PC-3 (cell line): ENCODE measurements around the gene SUCNR1. TPM values are rescaled to one million over a fixed set of nuclear protein-coding genes. Genes with fewer than 3 reads are reported as not detected.

Experiments
- ATAC-seq: fragments of 200-7000 bp; cut with Tn5 transposase; 2 replicates; pipeline ENCODE4 v1.9.1; 2020; ENCODE audit warnings: mild to moderate bottlenecking, moderate library complexity
- BruUV-seq: library from RNA; stranded (reverse); fragments of 400-500 nt; replicated peaks from 2 replicates; lab custom pipeline; 2021; lab: Mats Ljungman, UMichigan
- CTCF ChIA-PET: fragments of 300-600 bp; sonication (Branson Sonifier 250); formaldehyde crosslinking; loops from one replicate; lab custom pipeline; 2022; ENCODE audit warnings: antibody characterized with exemption; lab: Charles Lee
- POLR2A ChIA-PET: fragments of 300-600 bp; sonication (Branson Sonifier 250); formaldehyde crosslinking; loops from one replicate; lab custom pipeline; 2022; ENCODE audit warnings: antibody characterized with exemption; ENCODE audit not compliant: unreplicated experiment; lab: Charles Lee
- DNase-seq: peaks from one replicate; pipeline ENCODE4 v3.0.0-alpha.2; 2015
- H2AFZ ChIP-seq: fragments of 300-600 bp; sonication (generic); 2 replicates; pipeline ENCODE4 v1.6.0; 2016; ENCODE audit warnings: antibody characterized with exemption, low read length
- H3F3A ChIP-seq: fragments of 300-600 bp; sonication (generic); one replicate; pipeline ENCODE4 v1.6.0; 2017; ENCODE audit warnings: antibody characterized with exemption, low read length, control low read depth, mild to moderate bottlenecking; ENCODE audit not compliant: unreplicated experiment
- H3K27ac ChIP-seq: fragments of 300-600 bp; sonication (generic); 2 replicates; pipeline ENCODE4 v1.5.1; 2016; ENCODE audit warnings: mild to moderate bottlenecking, low read length
- H3K27me3 ChIP-seq: fragments of 300-600 bp; sonication (generic); 2 replicates; pipeline ENCODE4 v1.6.1; 2016; ENCODE audit warnings: low read length, mixed read lengths
- H3K36me3 ChIP-seq: fragments of 300-600 bp; sonication (generic); 2 replicates; pipeline ENCODE4 v1.6.1; 2016; ENCODE audit warnings: low read depth, mixed run types, low read length, mixed read lengths
- H3K4me1 ChIP-seq: fragments of 300-600 bp; sonication (generic); 2 replicates; pipeline ENCODE4 v1.5.1; 2016; ENCODE audit warnings: low read length; ENCODE audit not compliant: insufficient read depth
- H3K4me2 ChIP-seq: fragments of 300-600 bp; sonication (generic); 2 replicates; pipeline ENCODE4 v1.6.0; 2016; ENCODE audit warnings: low read length
- H3K4me3 ChIP-seq: fragments of 300-600 bp; sonication (generic); 2 replicates; pipeline ENCODE4 v1.5.1; 2016; ENCODE audit warnings: mild to moderate bottlenecking, low read length, mixed read lengths
- H3K79me2 ChIP-seq: fragments of 300-600 bp; sonication (generic); 2 replicates; pipeline ENCODE4 v1.6.1; 2017; ENCODE audit warnings: low read length, mixed read lengths
- H3K9ac ChIP-seq: fragments of 300-600 bp; sonication (generic); 2 replicates; pipeline ENCODE4 v1.6.0; 2016; ENCODE audit warnings: mild to moderate bottlenecking, low read length
- H3K9me2 ChIP-seq: fragments of 300-600 bp; sonication (generic); replicated peaks from 2 replicates; pipeline ENCODE4 v1.6.1; 2016; ENCODE audit warnings: mixed run types, low read length, mixed read lengths
- H3K9me3 ChIP-seq: fragments of 300-600 bp; sonication (generic); 2 replicates; pipeline ENCODE4 v1.6.1; 2016; ENCODE audit warnings: low read length, mixed read lengths
- H4K20me1 ChIP-seq: fragments of 300-600 bp; sonication (generic); 2 replicates; pipeline ENCODE4 v1.6.1; 2016; ENCODE audit warnings: low read length, mixed read lengths
- CTCF ChIP-seq: fragments of 300-600 bp; sonication (generic); conservative IDR thresholded peaks from 2 replicates; pipeline ENCODE4 v1.5.1; 2017; ENCODE audit warnings: antibody characterized with exemption, low read depth, mild to moderate bottlenecking, low read length
- EZH2 ChIP-seq: fragments of 300-600 bp; sonication (generic); IDR thresholded peaks from one replicate; pipeline ENCODE4 v1.6.1; 2017; ENCODE audit warnings: antibody characterized with exemption, mild to moderate bottlenecking, low read length; ENCODE audit not compliant: unreplicated experiment
- EZH2phosphoT487 ChIP-seq: fragments of 300-600 bp; sonication (generic); IDR thresholded peaks from 2 replicates; pipeline ENCODE4 v1.6.1; 2018; ENCODE audit warnings: mild to moderate bottlenecking, antibody characterized with exemption, low read length, borderline replicate concordance
- intact Hi-C: fragments of 100-400 bp; cut with micrococcal nuclease; formaldehyde crosslinking; loops from 2 replicates; pipeline ENCODE4 v1.9.0; 2023
- total RNA-seq: library from RNA; depleted of rRNA; stranded (reverse); fragments of >200 nt; gene quantifications from 2 replicates; pipeline ENCODE4 v1.2.3, GENCODE V29; 2014

SUCNR1 gene
- total RNA-seq, 1 experiment from 2014 or later, result not detected

GRCh38 chr3:151890721-151891141, 17.3 kb downstream of the SUCNR1 start:
- ChIA-PET POLR2A (interaction anchor here (0.6 kb wide), 1 partner anchor 137 kb away, joined by 3 read pairs; no protein-coding TSS in a partner anchor), CTCF (no interaction called here)
- Histone ChIP-seq H3F3A (no peaks in the 10 kb centered on the region), H3K4me3 (no peak overlapping the region), H3K9me3 (no peaks in the 10 kb centered on the region), H3K4me2 (no peak overlapping the region), H3K79me2 (no peaks in the 10 kb centered on the region), H3K27ac (no peak overlapping the region), H4K20me1 (no peaks in the 10 kb centered on the region), H3K27me3 (no peaks in the 10 kb centered on the region), H3K36me3 (no peaks in the 10 kb centered on the region), H3K9ac (no peak overlapping the region), H3K4me1 (peaks cover 15% of the 10 kb centered on the region), H2AFZ (no peak overlapping the region), H3K9me2 (no peaks in the 10 kb centered on the region)
- no TSS peak for BruUV-seq
- intact Hi-C loops, result loop anchor here (2.0 kb wide), 3 partner anchors 14 to 36 kb away; no protein-coding TSS in a partner anchor
- ATAC-seq (peak; percentile 99), DNase-seq (peak; percentile 92)
- TF ChIP-seq CTCF (no peak), EZH2phosphoT487 (peak; percentile 79)

- DNase-seq, result no peak
- POLR2A ChIA-PET, result no interaction called here
- no peaks in the 10 kb centered on the region for H3K27me3 ChIP-seq
- H3K9me2 ChIP-seq, result no peaks in the 10 kb centered on the region
- no TSS peak for BruUV-seq
- H3K4me1 ChIP-seq, result peaks cover 23% of the 10 kb centered on the region
- intact Hi-C loops, result loop anchor here (2.0 kb wide), 3 partner anchors 13 to 35 kb away; no protein-coding TSS in a partner anchor
- H3K9me3 ChIP-seq, result no peaks in the 10 kb centered on the region
- H3K36me3 ChIP-seq, result no peaks in the 10 kb centered on the region
- H3F3A ChIP-seq, result no peaks in the 10 kb centered on the region
- H2AFZ ChIP-seq, result no peak overlapping the region
- H3K27ac ChIP-seq, result no peak overlapping the region
- H4K20me1 ChIP-seq, result no peaks in the 10 kb centered on the region
- no peak overlapping the region for H3K4me2 ChIP-seq
- CTCF ChIA-PET, result no interaction called here
- H3K79me2 ChIP-seq, result no peaks in the 10 kb centered on the region
- no peak for ATAC-seq
- H3K4me3 ChIP-seq, result no peak overlapping the region
- no peak for TF ChIP-seq CTCF
- TF ChIP-seq EZH2phosphoT487, result no peak
- TF ChIP-seq EZH2, result no peak
- H3K9ac ChIP-seq, result no peak overlapping the region
These were observed 18.3 kb downstream of the SUCNR1 start for GRCh38 chr3:151891721-151892120.

GRCh38 chr3:151894219-151894618, 20.8 kb downstream of the SUCNR1 start:
- POLR2A ChIA-PET, result no interaction called here
- BruUV-seq, result no TSS peak

More at GRCh38 chr3:151894219-151894618, 20.8 kb downstream of the SUCNR1 start:
- H3K27me3 ChIP-seq, result no peaks in the 10 kb centered on the region
- H3K36me3 ChIP-seq, result no peaks in the 10 kb centered on the region
- H3K4me1 ChIP-seq, result peaks cover 27% of the 10 kb centered on the region
- intact Hi-C loops, result no loop called here
- no peaks in the 10 kb centered on the region for H3K9me3 ChIP-seq
- H3K9me2 ChIP-seq, result no peaks in the 10 kb centered on the region
- H2AFZ ChIP-seq, result no peak overlapping the region
- no peak overlapping the region for H3K27ac ChIP-seq
- no peak overlapping the region for H3K4me2 ChIP-seq
- DNase-seq (no peak), ATAC-seq (no peak)
- H3K4me3 ChIP-seq, result no peak overlapping the region
- CTCF ChIA-PET, result no interaction called here
- no peak overlapping the region for H3K9ac ChIP-seq
- no peak for TF ChIP-seq EZH2phosphoT487
- no peak for TF ChIP-seq EZH2
- TF ChIP-seq CTCF, result no peak
- no peaks in the 10 kb centered on the region for H3F3A ChIP-seq
- H3K79me2 ChIP-seq, result no peaks in the 10 kb centered on the region
- no peaks in the 10 kb centered on the region for H4K20me1 ChIP-seq
